Measurements from ENCODE around the gene SIM2.

SIM2 gene

DNA sequence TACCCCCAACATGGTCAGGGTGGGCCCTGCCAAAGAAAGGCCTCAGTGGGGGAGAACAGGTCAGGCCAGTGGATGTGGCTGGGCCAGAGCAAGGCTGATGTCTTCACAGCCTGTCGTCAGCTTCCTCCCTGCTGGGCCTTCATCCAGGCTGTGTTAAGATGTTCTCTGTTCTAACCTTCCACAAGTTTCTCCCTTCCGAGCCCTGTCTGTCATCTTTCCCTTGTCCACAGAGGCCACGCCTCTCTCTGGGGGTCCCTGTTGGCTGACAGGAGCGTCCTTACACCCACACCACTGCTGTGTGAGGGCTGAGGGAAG, 36.2 kb downstream of the SIM2 start:
- TF ChIP-seq, protein P1, sequence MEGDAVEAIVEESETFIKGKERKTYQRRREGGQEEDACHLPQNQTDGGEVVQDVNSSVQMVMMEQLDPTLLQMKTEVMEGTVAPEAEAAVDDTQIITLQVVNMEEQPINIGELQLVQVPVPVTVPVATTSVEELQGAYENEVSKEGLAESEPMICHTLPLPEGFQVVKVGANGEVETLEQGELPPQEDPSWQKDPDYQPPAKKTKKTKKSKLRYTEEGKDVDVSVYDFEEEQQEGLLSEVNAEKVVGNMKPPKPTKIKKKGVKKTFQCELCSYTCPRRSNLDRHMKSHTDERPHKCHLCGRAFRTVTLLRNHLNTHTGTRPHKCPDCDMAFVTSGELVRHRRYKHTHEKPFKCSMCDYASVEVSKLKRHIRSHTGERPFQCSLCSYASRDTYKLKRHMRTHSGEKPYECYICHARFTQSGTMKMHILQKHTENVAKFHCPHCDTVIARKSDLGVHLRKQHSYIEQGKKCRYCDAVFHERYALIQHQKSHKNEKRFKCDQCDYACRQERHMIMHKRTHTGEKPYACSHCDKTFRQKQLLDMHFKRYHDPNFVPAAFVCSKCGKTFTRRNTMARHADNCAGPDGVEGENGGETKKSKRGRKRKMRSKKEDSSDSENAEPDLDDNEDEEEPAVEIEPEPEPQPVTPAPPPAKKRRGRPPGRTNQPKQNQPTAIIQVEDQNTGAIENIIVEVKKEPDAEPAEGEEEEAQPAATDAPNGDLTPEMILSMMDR (IDR thresholded peaks at IDR 0.05; ENCODE audit: control insufficient read depth, insufficient read depth, low read depth, low read length, missing control alignments) = no peak
- no peak for DNase-seq (ENCODE audit: low read depth)
- H3K4me3 ChIP-seq (ENCODE audit: control insufficient read depth, low read depth, low read length) = no peak overlapping the region

DNA sequence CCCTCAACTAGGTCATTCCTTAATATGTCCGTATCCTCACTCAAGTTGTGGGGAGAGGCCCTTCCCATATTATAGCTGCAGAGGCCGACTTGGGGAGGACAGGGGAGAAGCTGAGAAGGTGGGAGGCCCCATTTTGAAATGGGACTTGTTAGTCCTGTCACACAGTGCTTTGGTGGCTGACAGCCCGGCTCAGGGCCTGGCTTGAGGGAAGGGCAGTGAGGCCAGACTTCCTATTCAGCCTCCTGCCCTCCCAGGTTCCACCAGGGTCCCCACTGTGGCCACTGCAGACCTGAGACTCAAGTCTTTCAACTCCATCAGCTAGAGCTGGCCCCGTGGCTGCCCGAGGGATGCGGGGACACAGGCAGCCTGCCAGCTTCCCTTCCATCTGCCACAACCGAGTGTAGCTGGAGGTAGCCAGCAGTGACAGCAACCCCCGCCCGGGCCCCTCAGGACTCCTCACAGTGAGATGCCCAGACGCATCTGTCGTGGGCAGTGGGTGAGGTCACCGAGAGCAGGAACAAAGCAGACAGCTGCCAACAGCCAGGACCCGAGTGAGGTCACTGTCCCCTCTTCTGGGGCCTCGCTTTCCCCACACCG, 36.9 kb downstream of the SIM2 start:
- TF ChIP-seq, protein P1 (IDR thresholded peaks at IDR 0.05; ENCODE audit: control insufficient read depth, insufficient read depth, low read depth, low read length, missing control alignments) = no peak
- no peak overlapping the region for H3K4me3 ChIP-seq (ENCODE audit: control insufficient read depth, low read depth, low read length)
- no peak for DNase-seq (ENCODE audit: low read depth)

DNA sequence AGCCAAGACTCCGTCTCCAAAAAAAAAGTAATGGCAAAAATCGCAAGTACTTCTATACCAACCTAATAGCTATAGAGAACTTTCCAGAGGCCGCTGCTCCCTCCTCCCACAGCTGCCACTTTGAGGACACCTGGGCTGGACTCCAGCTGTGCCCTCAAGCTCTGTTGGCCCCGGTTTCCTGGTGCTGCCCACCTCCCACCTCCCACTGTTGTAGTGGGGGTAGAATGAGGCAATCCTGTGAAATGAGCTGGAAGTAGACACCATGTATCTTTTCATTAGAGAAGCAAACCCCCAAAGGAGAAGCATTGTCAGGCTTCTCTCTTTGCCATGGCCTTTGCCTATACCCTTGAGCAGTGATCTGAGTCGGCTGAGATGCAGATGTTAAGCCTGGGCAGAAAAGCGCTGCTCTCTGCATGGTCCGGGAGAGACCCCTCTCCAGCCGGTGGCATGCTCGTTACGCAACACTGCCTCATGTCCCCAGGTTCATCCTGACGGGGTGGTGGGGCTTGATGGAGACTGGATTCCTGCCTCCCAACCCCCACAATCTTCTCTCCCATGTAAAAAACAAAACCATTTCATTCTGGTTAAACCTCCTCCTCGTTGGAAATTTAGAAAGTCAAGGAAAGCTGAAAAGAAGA, 39.7 kb downstream of the SIM2 start:
- no peak for DNase-seq (ENCODE audit: low read depth)
- TF ChIP-seq, protein P1 (IDR thresholded peaks at IDR 0.05; ENCODE audit: control insufficient read depth, insufficient read depth, low read depth, low read length, missing control alignments) = no peak

DNA sequence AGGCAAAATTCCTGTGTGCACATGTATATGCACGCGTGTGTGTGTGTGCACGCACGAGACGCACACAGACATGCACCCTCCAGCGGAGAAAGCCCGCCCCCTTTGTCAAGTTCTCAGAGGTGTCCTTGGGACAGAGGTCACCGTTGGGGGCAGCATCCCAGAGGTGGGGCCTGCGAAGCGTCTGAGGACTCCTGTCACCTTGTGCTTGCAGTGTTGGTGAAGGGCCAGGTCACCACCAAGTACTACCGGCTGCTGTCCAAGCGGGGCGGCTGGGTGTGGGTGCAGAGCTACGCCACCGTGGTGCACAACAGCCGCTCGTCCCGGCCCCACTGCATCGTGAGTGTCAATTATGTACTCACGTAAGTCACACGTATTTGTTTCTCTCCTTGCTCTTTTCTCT, 42.6 kb downstream of the SIM2 start:
- H3K4me3 ChIP-seq (ENCODE audit: control insufficient read depth, low read depth, low read length) = no peak overlapping the region
- DNase-seq (ENCODE audit: low read depth) = no peak
- TF ChIP-seq, protein P1 (IDR thresholded peaks at IDR 0.05; ENCODE audit: control insufficient read depth, insufficient read depth, low read depth, low read length, missing control alignments) = no peak

More for the DNA sequence above, 39.7 kb downstream of the SIM2 start:
- H3K4me3 ChIP-seq (ENCODE audit: control insufficient read depth, low read depth, low read length) = no peak overlapping the region

DNA sequence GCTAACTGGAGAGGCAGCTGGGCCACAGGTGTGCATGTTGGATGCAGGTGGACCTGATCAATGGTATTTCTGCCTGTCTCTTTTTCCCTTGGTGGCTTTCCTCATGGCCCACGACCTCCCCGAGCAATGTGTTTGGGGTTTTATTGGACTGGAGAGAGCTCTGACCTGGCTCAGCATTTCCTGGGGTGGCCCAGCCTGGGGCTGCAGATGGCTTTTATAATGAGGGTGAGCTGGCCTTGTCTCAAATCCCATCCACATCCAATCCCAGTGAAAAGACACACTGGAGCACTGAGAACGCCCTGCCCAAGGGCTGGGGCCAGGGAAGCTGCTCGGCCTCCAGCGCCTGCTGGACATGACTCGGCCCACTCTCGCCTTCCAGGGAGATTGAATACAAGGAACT, 44.1 kb downstream of the SIM2 start:
- H3K4me3 ChIP-seq (ENCODE audit: control insufficient read depth, low read depth, low read length) = no peak overlapping the region
- TF ChIP-seq, protein P1 (IDR thresholded peaks at IDR 0.05; ENCODE audit: control insufficient read depth, insufficient read depth, low read depth, low read length, missing control alignments) = no peak
- DNase-seq (ENCODE audit: low read depth) = no peak

DNA sequence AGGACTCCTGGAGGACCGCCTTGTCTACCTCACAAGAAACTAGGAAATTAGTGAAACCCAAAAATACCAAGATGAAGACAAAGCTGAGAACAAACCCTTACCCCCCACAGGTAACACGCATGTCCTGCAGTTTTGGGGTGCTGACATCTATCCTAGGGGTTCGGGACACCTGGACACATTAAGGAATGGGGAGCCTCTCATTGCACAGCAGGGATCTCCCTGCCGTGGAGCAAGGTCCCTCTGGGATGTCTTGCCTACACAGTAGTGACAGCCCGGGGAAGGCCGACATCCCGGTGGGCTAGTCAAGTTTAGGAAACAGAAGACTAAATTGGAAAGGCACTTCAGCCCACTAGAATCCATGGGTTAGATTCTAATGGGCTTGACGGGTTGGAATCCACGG, 44.5 kb downstream of the SIM2 start:
- no peak for DNase-seq (ENCODE audit: low read depth)
- H3K4me3 ChIP-seq (ENCODE audit: control insufficient read depth, low read depth, low read length) = no peak overlapping the region
- TF ChIP-seq, protein P1 (IDR thresholded peaks at IDR 0.05; ENCODE audit: control insufficient read depth, insufficient read depth, low read depth, low read length, missing control alignments) = no peak
